T-cell (primary cell): ENCODE results near the gene SLC30A3. TPM values are rescaled to one million over a fixed set of nuclear protein-coding genes. Genes with fewer than 3 reads are reported as not detected.

Experiments used
- ATAC-seq, 4 experiments: fragments of 200-7000 bp in 3 of 4; fragments of 150-1000 bp in 1 of 4; cut with Tn5 transposase; replicated peaks in 1 of 4; 1 replicate in 3 of 4; 2 replicates in 1 of 4; pipeline ENCODE4 v1.10.0; 2021; ENCODE audit warnings: moderate library complexity in 3 of 4, mild to moderate bottlenecking in 2 of 4, moderate number of reproducible peaks in 1 of 4
- CTCF ChIA-PET, 2 donors: fragments of 300-600 bp; sonication (Branson Sonifier 250); formaldehyde crosslinking; loops; one replicate each; lab custom pipeline; 2022; ENCODE audit warnings: antibody characterized with exemption in 2 of 2; lab: Charles Lee
- POLR2A ChIA-PET, 2 donors: fragments of 300-600 bp; sonication (Branson Sonifier 250); formaldehyde crosslinking; loops; one replicate each; lab custom pipeline; 2022; ENCODE audit warnings: antibody characterized with exemption in 2 of 2; lab: Charles Lee
- DNase-seq, 35 experiments: peaks; one replicate each; pipeline versions ENCODE4 v3.0.0 to v3.0.0-alpha.2; 2013 to 2023
- H3K27ac ChIP-seq: one replicate; pipeline ENCODE4 v1.5.1; 2013; ENCODE audit warnings: low read length
- H3K27me3 ChIP-seq, 2 experiments: replicated peaks in 1 of 2; 1 replicate in 1 of 2; 2 replicates in 1 of 2; pipeline versions ENCODE4 v1.6.1 to v1.7.0; 2013; ENCODE audit warnings: low read length in 1 of 2, mixed read lengths in 1 of 2; ENCODE audit not compliant: control insufficient read depth in 2 of 2, insufficient read depth in 2 of 2; ENCODE audit errors: extremely low read depth in 1 of 2
- H3K36me3 ChIP-seq, 2 donors: 1 replicate in 1 of 2; 2 replicates in 1 of 2; pipeline versions ENCODE4 v1.6.1 to v1.7.0; 2013; ENCODE audit warnings: low read length in 1 of 2; ENCODE audit not compliant: control insufficient read depth in 2 of 2, insufficient read depth in 1 of 2; ENCODE audit errors: extremely low read depth in 1 of 2
- H3K4me1 ChIP-seq, 2 experiments: 1 replicate in 1 of 2; 2 replicates in 1 of 2; pipeline versions ENCODE4 v1.6.1 to v1.7.0; 2013; ENCODE audit warnings: low read length in 2 of 2, mixed read lengths in 1 of 2; ENCODE audit not compliant: insufficient read depth in 2 of 2, control insufficient read depth in 1 of 2; ENCODE audit errors: extremely low read depth in 1 of 2
- H3K4me3 ChIP-seq, 2 donors: 1 replicate in 1 of 2; 2 replicates in 1 of 2; pipeline versions ENCODE4 v1.5.1 to v1.7.0; 2013; ENCODE audit warnings: mild to moderate bottlenecking in 2 of 2, low read length in 1 of 2, moderate library complexity in 1 of 2; ENCODE audit not compliant: control insufficient read depth in 1 of 2; ENCODE audit errors: extremely low read depth in 1 of 2
- H3K9me3 ChIP-seq: 2 replicates; pipeline ENCODE4 v1.7.0; 2013
- H3K27ac Mint-ChIP-seq, 2 donors: one replicate each; pipeline ENCODE4 v1.8.0; 2020 to 2021; ENCODE audit warnings: mild to moderate bottlenecking in 2 of 2, mixed read lengths in 2 of 2
- H3K27me3 Mint-ChIP-seq, 2 donors: one replicate each; pipeline ENCODE4 v1.8.0; 2021 to 2022; ENCODE audit warnings: mixed read lengths in 2 of 2
- H3K36me3 Mint-ChIP-seq: one replicate; pipeline ENCODE4 v1.8.0; 2021; ENCODE audit warnings: mixed read lengths
- H3K4me1 Mint-ChIP-seq, 3 donors: one replicate each; pipeline ENCODE4 v1.8.0; 2020 to 2022; ENCODE audit warnings: mixed read lengths in 3 of 3, mild to moderate bottlenecking in 1 of 3
- H3K4me3 Mint-ChIP-seq, 3 donors: one replicate each; pipeline ENCODE4 v1.8.0; 2020 to 2022; ENCODE audit warnings: mild to moderate bottlenecking in 3 of 3, mixed read lengths in 3 of 3, moderate library complexity in 3 of 3
- H3K9me3 Mint-ChIP-seq, 3 donors: one replicate each; pipeline ENCODE4 v1.8.0; 2020 to 2022; ENCODE audit warnings: mixed read lengths in 3 of 3
- WGBS: methylation state at CpG from one replicate; pipeline ENCODE4 v1.1.5; 2013; ENCODE audit warnings: missing lambda C conversion rate; ENCODE audit not compliant: insufficient coverage; 5-methylcytosine and 5-hydroxymethylcytosine counted together
- total RNA-seq, 35 experiments: library from RNA in 6 of 35; stranded (reverse) in 6 of 35; fragments of 120-200 nt in 1 of 35; gene quantifications; one replicate each; pipeline versions ENCODE4 v1.2.1 to v1.2.4 and lab custom pipeline; 2013 to 2026

The SLC30A3 gene
- total RNA-seq, 5 donors from 2014 or later (not counting 1 experiment from before 2014, with no cell fraction given): 0.06 to 0.26 TPM; not detected in 3

DNA sequence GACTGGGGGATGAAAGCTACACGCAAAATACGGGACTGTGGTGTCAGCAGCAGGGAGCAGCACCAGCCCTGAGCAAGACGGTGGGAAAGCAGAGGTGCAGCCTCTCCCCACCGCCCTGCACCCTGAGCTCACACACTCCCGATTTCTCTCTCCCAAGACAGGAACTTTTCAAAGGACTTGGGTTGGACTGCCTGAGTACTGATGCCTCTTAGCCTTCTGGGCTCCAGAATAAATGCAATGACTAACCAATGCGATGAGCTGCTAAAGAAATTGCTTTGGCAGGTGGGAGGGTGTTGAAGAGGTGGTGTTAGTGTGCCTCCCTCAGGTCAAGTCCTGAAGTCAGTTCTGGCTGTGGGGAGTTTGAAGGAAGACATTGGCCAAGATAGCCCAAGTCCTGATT lies 29.0 kb upstream of the SLC30A3 start:
- POLR2A ChIA-PET: no interaction called here
- peaks cover 10 to 17% of the 10 kb centered on the region in 2 donors for H3K27me3 Mint-ChIP-seq

DNA sequence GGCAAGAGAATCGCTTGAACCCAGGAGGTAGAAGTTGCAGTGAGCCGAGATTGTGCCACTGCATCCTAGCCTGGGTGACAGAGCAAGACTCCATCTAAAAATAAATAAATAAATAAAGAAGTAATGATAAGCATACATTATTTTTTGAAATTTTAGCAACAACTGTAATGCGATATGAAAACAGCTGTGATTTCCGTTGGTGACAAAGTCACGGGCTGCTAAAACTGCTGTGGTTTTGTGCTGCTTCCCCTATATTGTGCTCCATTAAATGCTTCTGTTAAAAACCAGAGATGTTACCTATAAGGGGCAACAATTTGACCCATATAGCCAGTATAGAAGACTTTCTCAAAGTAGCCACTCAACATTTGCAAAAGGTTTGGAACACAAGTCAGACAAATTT lies 27.7 kb upstream of the SLC30A3 start:
- ChIA-PET CTCF (no interaction called here), POLR2A (no interaction called here)
- Mint-ChIP-seq H3K27ac (no peak overlapping the region), H3K36me3 (no peaks in the 10 kb centered on the region), H3K9me3 (no peaks in the 10 kb centered on the region), H3K4me1 (no peaks in the 10 kb centered on the region), H3K27me3 (peaks cover 6 to 18% of the 10 kb centered on the region in 2 donors), H3K4me3 (no peak overlapping the region)
- H3K27me3 ChIP-seq: peaks cover 0 to 13% of the 10 kb centered on the region in 2 experiments
- no peaks in the 10 kb centered on the region for H3K36me3 ChIP-seq
- DNase-seq (no peak), ATAC-seq (no peak)
- no peaks in the 10 kb centered on the region for H3K9me3 ChIP-seq
- H3K27ac ChIP-seq: no peak overlapping the region
- 80% methylated on average over 1 of the region's 5 CpGs for WGBS
- no peak overlapping the region for H3K4me3 ChIP-seq
- no peaks in the 10 kb centered on the region for H3K4me1 ChIP-seq

More for the DNA sequence above, 29.0 kb upstream of the SLC30A3 start:
- Histone ChIP-seq H3K9me3 (no peaks in the 10 kb centered on the region), H3K4me3 (no peak overlapping the region), H3K27ac (no peak overlapping the region), H3K27me3 (peaks cover 0 to 13% of the 10 kb centered on the region in 2 experiments), H3K36me3 (no peaks in the 10 kb centered on the region), H3K4me1 (no peaks in the 10 kb centered on the region)
- CTCF ChIA-PET: interaction anchor here (1.0 to 1.2 kb wide), 2 partner anchors 11 to 12 kb away, joined by 4 to 5 read pairs; no protein-coding TSS in a partner anchor
- WGBS: 85% methylated on average over 3 of the region's 6 CpGs
- ATAC-seq (no peak), DNase-seq (no peak)
- Mint-ChIP-seq H3K27ac (no peak overlapping the region), H3K9me3 (no peaks in the 10 kb centered on the region), H3K4me1 (no peaks in the 10 kb centered on the region), H3K4me3 (no peak overlapping the region), H3K36me3 (no peaks in the 10 kb centered on the region)

DNA sequence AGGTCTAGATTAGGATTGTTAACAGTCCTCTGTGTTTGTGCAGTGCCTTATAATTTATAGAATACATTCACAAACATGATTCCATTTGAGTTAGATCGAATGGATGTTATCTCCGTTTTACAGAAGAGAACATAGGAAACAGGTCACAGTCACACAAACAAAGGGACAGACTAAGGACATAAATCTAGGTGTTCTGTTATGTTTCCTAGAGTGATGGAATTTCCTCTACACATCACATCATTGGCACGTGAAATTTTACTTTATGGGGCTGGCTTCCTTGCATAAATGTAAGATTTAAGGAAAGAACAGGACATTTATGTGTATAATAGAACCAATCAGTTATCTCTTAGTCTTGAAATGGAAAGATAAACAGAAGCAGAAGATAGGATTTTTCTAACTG lies 25.8 kb upstream of the SLC30A3 start:
- no CpG with 5 or more reads among the region's 3 CpGs for WGBS
- H3K9me3 Mint-ChIP-seq: no peaks in the 10 kb centered on the region

DNA sequence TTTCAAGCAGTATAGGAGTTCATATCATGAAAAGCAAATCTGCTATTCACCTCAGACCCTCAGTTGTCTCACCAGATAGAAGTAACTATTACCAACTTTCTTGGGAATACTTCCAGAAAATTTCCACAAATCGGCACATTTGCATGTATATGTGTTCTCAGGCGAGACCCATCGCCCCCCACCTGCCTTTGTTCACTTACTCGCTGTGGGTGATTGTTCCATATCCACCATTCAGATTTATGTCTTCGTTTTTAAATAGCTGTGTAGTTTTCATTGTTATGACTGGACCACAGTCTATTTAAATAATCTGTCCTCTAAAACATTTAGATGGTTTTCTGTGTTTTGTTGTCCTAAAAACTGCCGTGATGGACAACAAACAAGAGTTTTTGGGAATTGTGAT lies 22.6 kb upstream of the SLC30A3 start:
- no peak for DNase-seq
- 67% methylated on average over 1 of the region's 6 CpGs for WGBS
- POLR2A ChIA-PET: no interaction called here
- Mint-ChIP-seq H3K4me1 (no peaks in the 10 kb centered on the region), H3K9me3 (no peaks in the 10 kb centered on the region), H3K4me3 (no peak overlapping the region), H3K27me3 (peaks cover 14 to 29% of the 10 kb centered on the region in 2 donors), H3K27ac (no peak overlapping the region), H3K36me3 (no peaks in the 10 kb centered on the region)
- H3K36me3 ChIP-seq: no peaks in the 10 kb centered on the region
- peaks cover under 1 to 25% of the 10 kb centered on the region in 2 experiments for H3K27me3 ChIP-seq
- CTCF ChIA-PET: interaction anchor here in 1 of 2 donors (0.6 kb wide), 1 partner anchor 65 kb away, joined by 3 read pairs; no protein-coding TSS in a partner anchor
- no peak overlapping the region for H3K27ac ChIP-seq
- H3K4me1 ChIP-seq: no peaks in the 10 kb centered on the region
- H3K4me3 ChIP-seq: no peak overlapping the region
- no peak for ATAC-seq
- no peaks in the 10 kb centered on the region for H3K9me3 ChIP-seq

More for the DNA sequence above, 25.8 kb upstream of the SLC30A3 start:
- no peak for DNase-seq
- no peak overlapping the region for H3K27ac Mint-ChIP-seq
- H3K27me3 ChIP-seq: peaks cover 0 to 12% of the 10 kb centered on the region in 2 experiments
- POLR2A ChIA-PET: no interaction called here
- CTCF ChIA-PET: interaction anchor here in 1 of 2 donors (1.4 kb wide), 1 partner anchor 9 kb away, joined by 4 read pairs; no protein-coding TSS in a partner anchor
- H3K9me3 ChIP-seq: no peaks in the 10 kb centered on the region
- no peak for ATAC-seq
- H3K4me1 ChIP-seq: no peaks in the 10 kb centered on the region
- H3K4me3 Mint-ChIP-seq: no peak overlapping the region
- no peak overlapping the region for H3K27ac ChIP-seq
- peaks cover 6 to 18% of the 10 kb centered on the region in 2 donors for H3K27me3 Mint-ChIP-seq
- H3K4me1 Mint-ChIP-seq: no peaks in the 10 kb centered on the region
- no peak overlapping the region for H3K4me3 ChIP-seq
- no peaks in the 10 kb centered on the region for H3K36me3 Mint-ChIP-seq
- H3K36me3 ChIP-seq: no peaks in the 10 kb centered on the region

DNA sequence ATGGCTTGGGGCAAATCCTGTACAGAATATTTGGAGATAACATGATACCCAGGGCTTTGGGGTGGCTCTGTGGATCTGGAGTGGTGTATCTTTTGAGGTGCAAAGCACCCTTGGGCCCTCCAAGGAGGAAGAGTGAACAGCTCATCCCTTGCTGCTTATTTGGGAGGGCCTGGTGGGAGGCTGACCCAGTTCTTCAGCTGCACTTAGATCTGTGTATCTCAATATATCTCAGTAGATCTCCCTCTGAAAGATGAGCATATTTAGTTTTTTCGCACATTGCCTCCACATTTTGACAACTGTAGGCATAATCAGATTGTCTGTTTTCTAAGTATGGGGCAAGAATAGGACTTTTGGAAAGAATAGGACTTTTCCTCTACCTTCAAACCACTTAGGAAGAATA lies 22.1 kb upstream of the SLC30A3 start:
- H3K36me3 Mint-ChIP-seq: no peaks in the 10 kb centered on the region
- ChIA-PET CTCF (interaction anchor here (0.6 kb wide), 3 partner anchors 13 to 120 kb away, joined by 3 to 7 read pairs (median 4); no protein-coding TSS in a partner anchor), POLR2A (no interaction called here)
- no peak overlapping the region for H3K4me3 ChIP-seq
- H3K9me3 Mint-ChIP-seq: no peaks in the 10 kb centered on the region
- no peaks in the 10 kb centered on the region for H3K4me1 ChIP-seq
- H3K27me3 ChIP-seq: peaks cover 2 to 25% of the 10 kb centered on the region in 2 experiments
- H3K27ac ChIP-seq: no peak overlapping the region
- no CpG with 5 or more reads among the region's 1 CpG for WGBS
- no peak overlapping the region for H3K4me3 Mint-ChIP-seq
- ATAC-seq (no peak), DNase-seq (no peak)
- H3K27me3 Mint-ChIP-seq: peaks cover 14 to 29% of the 10 kb centered on the region in 2 donors
- peaks cover under 1 to 2% (median 1%) of the 10 kb centered on the region in 3 donors for H3K4me1 Mint-ChIP-seq
- no peaks in the 10 kb centered on the region for H3K9me3 ChIP-seq
- H3K36me3 ChIP-seq: no peaks in the 10 kb centered on the region
- H3K27ac Mint-ChIP-seq: no peak overlapping the region

DNA sequence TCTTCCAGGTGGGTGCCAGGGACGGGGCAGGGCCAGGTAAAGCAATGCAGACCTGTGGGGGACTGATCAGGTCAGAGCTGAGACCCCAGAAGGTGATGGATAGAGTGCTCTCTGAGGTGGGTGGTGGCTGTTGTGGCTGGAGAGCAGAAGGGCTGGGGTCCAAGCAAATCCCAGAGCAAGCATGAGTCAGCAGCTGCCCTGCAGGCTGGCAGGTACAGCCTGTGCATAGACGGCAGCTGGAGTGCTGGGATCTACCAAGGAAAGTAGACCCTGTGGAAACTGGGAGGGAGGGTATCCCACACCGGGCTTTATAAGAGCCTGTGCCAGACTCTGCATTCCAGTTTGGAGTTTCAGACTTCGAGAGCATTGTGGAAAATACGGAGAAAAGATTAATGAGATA lies 20.0 kb upstream of the SLC30A3 start:
- 71% methylated on average over 4 of the region's 5 CpGs for WGBS
- POLR2A ChIA-PET: no interaction called here
- CTCF ChIA-PET: interaction anchor here (1.0 to 1.1 kb wide), 2 partner anchors 321 kb away, joined by 3 read pairs; no protein-coding TSS in a partner anchor
- no peak overlapping the region for H3K4me3 ChIP-seq
- Mint-ChIP-seq H3K36me3 (no peaks in the 10 kb centered on the region), H3K27ac (no peak overlapping the region), H3K4me3 (no peak overlapping the region), H3K4me1 (peaks cover 2 to 6% (median 2%) of the 10 kb centered on the region in 3 donors), H3K27me3 (peaks cover 21 to 33% of the 10 kb centered on the region in 2 donors), H3K9me3 (no peaks in the 10 kb centered on the region)
- H3K27me3 ChIP-seq: peaks cover 2 to 28% of the 10 kb centered on the region in 2 experiments
- peaks cover 0 to 2% of the 10 kb centered on the region in 2 experiments for H3K4me1 ChIP-seq
- ATAC-seq (no peak), DNase-seq (no peak)
- H3K36me3 ChIP-seq: no peaks in the 10 kb centered on the region
- H3K27ac ChIP-seq: no peak overlapping the region
- H3K9me3 ChIP-seq: no peaks in the 10 kb centered on the region
